Liver (tissue), 9 donors: ENCODE results near the gene SH3BGRL3. TPM values are rescaled to one million over a fixed set of nuclear protein-coding genes. Genes with fewer than 3 reads are reported as not detected.

Source experiments
- DNase-seq: peaks from one replicate; pipeline ENCODE4 v3.0.0-alpha.2; 2017; ENCODE audit warnings: low spot score
- H3K27ac ChIP-seq, 2 donors: one replicate each; pipeline ENCODE4 v1.7.0; 2013; ENCODE audit warnings: inconsistent platforms in 2 of 2, low read length in 2 of 2, control low read depth in 1 of 2, low read depth in 1 of 2, mild to moderate bottlenecking in 1 of 2
- H3K27me3 ChIP-seq, 4 donors: one replicate each; pipeline versions ENCODE4 v1.6.1 to v1.7.0; 2013; ENCODE audit warnings: low read length in 3 of 4, inconsistent platforms in 1 of 4, mild to moderate bottlenecking in 1 of 4, moderate library complexity in 1 of 4; ENCODE audit not compliant: control insufficient read depth in 4 of 4, insufficient read depth in 4 of 4
- H3K36me3 ChIP-seq, 4 donors: one replicate each; pipeline versions ENCODE4 v1.6.1 to v1.7.0; 2013; ENCODE audit warnings: low read length in 3 of 4, mild to moderate bottlenecking in 3 of 4, low read depth in 1 of 4, moderate library complexity in 1 of 4; ENCODE audit not compliant: control insufficient read depth in 4 of 4, insufficient read depth in 3 of 4
- H3K4me1 ChIP-seq, 4 donors: one replicate each; pipeline versions ENCODE4 v1.6.1 to v1.7.0; 2013; ENCODE audit warnings: low read length in 3 of 4, mild to moderate bottlenecking in 3 of 4, moderate library complexity in 1 of 4; ENCODE audit not compliant: control insufficient read depth in 4 of 4, insufficient read depth in 4 of 4
- H3K4me3 ChIP-seq, 3 donors: one replicate each; pipeline versions ENCODE4 v1.6.1 to v1.7.0; 2013; ENCODE audit warnings: low read length in 3 of 3, control low read depth in 1 of 3, low read depth in 1 of 3, mild to moderate bottlenecking in 1 of 3
- H3K9ac ChIP-seq, 2 donors: one replicate each; pipeline ENCODE4 v1.7.0; 2013; ENCODE audit warnings: low read length in 2 of 2, mild to moderate bottlenecking in 2 of 2, moderate library complexity in 2 of 2, control low read depth in 1 of 2, low read depth in 1 of 2
- H3K9me3 ChIP-seq, 4 donors: one replicate each; pipeline versions ENCODE4 v1.6.1 to v1.7.0; 2013; ENCODE audit warnings: low read length in 3 of 4; ENCODE audit not compliant: control insufficient read depth in 4 of 4
- FOXA1 ChIP-seq: IDR thresholded peaks from 2 replicates; pipeline ENCODE4 v1.6.1; 2016; ENCODE audit warnings: antibody characterized with exemption
- FOXA2 ChIP-seq: IDR thresholded peaks from 2 replicates; pipeline ENCODE4 v1.6.1; 2016; ENCODE audit warnings: antibody characterized with exemption
- GABPA ChIP-seq, 2 donors: IDR thresholded peaks in 1 of 2; conservative IDR thresholded peaks in 1 of 2; 2 replicates each; pipeline ENCODE4 v1.6.1; 2016; ENCODE audit warnings: antibody characterized with exemption in 2 of 2, mild to moderate bottlenecking in 1 of 2, moderate library complexity in 1 of 2
- HNF4A ChIP-seq, 2 donors: conservative IDR thresholded peaks; 2 replicates each; pipeline ENCODE4 v1.6.1; 2016; ENCODE audit warnings: antibody characterized with exemption in 2 of 2, mild to moderate bottlenecking in 2 of 2
- HNF4G ChIP-seq: IDR thresholded peaks from 2 replicates; pipeline ENCODE4 v1.6.1; 2016; ENCODE audit warnings: antibody characterized with exemption
- JUND ChIP-seq, 2 donors: IDR thresholded peaks; 2 replicates each; pipeline ENCODE4 v1.6.1; 2016; ENCODE audit warnings: antibody characterized with exemption in 2 of 2
- NR2F2 ChIP-seq: IDR thresholded peaks from 2 replicates; pipeline ENCODE4 v1.6.1; 2016; ENCODE audit warnings: antibody characterized with exemption
- RAD21 ChIP-seq, 2 donors: IDR thresholded peaks; 2 replicates each; pipeline ENCODE4 v1.6.1; 2016; ENCODE audit warnings: antibody characterized with exemption in 2 of 2, mild to moderate bottlenecking in 2 of 2
- RXRA ChIP-seq, 2 donors: IDR thresholded peaks; 2 replicates each; pipeline ENCODE4 v1.6.1; 2017 to 2018; ENCODE audit warnings: antibody characterized with exemption in 2 of 2, mild to moderate bottlenecking in 1 of 2
- SP1 ChIP-seq: IDR thresholded peaks from 2 replicates; pipeline ENCODE4 v1.6.1; 2018; ENCODE audit warnings: antibody characterized with exemption, mild to moderate bottlenecking
- YY1 ChIP-seq: IDR thresholded peaks from 2 replicates; pipeline ENCODE4 v1.6.1; 2016; ENCODE audit warnings: antibody characterized with exemption, mild to moderate bottlenecking
- WGBS: extraction: QIAGEN DNeasy Blood & Tissue Kit; methylation state at CpG from one replicate; pipeline ENCODE4 v1.1.7; 2013; 5-methylcytosine and 5-hydroxymethylcytosine counted together
- polyA plus RNA-seq, 2 donors: library from polyadenylated mRNA; stranded (reverse) in 1 of 2; unstranded in 1 of 2; fragments of 200-250 nt in 1 of 2; fragments of >200 nt in 1 of 2; fragmentation: Nextera tagmentation in 1 of 2; extraction: Ambion mirVana in 1 of 2; gene quantifications; one replicate each; pipeline versions ENCODE4 v1.2.1 to v1.2.3, GENCODE V29; 2013 to 2015
- total RNA-seq, 2 donors: library from RNA; depleted of rRNA; stranded (reverse); fragments of >200 nt; gene quantifications; one replicate each; pipeline ENCODE4 v1.2.3, GENCODE V29; 2014
- TF ChIP-seq, protein P1 (sequence below): IDR thresholded peaks from 2 replicates; pipeline ENCODE4 v1.6.1; 2016; ENCODE audit warnings: antibody characterized with exemption
- TF ChIP-seq, protein P2 (sequence below): IDR thresholded peaks from 2 replicates; pipeline ENCODE4 v1.6.1; 2016; ENCODE audit warnings: antibody characterized with exemption
- TF ChIP-seq, protein P3 (sequence below): fragments of 150-350 bp; IDR thresholded peaks from 2 replicates; pipeline ENCODE4 v1.5.1; 2017; ENCODE audit warnings: improper control_type of control experiment, low read depth, low read length; ENCODE audit not compliant: missing input control
- TF ChIP-seq, protein P4 (sequence below): IDR thresholded peaks from 2 replicates; pipeline ENCODE4 v1.6.1; 2016; ENCODE audit warnings: antibody characterized with exemption
- donor health status: healthy.
- donor health status: healthy.
- donor health status: healthy.
- donor health status: healthy.
- donor health status: healthy.

The SH3BGRL3 gene
- total and polyA plus RNA-seq, 4 donors, result 4.5 to 93.2 (median 23.0) TPM

DNA sequence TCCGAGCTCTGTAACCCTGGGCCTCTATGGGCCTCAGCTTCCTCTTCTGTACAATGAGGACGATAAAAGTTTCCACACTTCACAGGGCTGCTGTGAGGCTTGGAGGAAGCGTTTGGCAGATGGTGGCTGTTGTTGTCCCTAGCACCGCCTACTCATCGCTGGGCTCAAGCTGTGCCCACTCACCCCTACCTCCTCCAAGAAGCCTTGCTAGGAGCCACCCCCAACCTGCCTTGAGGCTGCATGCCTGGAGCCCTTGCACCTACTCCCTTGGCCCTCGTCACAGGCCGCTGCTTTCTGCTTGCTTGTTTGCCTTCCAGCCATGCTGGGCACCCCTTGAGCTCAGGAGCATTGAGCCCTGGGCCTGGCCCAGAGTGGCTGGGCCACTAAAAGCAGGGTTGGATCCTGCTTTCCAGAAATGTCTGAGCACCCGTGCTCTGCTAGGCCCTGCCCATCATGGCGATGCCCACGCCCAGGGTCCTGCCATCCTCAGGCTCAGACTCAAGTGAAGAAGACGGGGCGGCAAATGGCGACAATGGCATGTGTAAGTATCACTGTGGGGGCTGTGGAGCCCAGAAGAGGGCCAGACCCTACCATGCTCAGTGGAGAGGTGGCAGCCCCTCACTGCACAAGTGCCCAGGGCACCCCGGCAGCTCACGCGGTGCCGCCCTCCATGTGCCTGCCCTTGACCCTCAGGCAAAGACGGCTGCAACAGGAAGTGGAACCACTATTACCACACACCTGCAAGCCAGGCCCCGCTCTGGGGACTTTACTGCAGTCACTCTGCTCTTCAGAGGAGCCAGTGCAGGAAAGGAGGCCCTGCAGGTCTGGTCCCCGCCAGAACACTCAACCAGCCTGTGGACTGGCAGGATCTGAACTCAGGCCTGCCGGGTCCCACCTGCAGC lies 9.5 kb downstream of the SH3BGRL3 start:
- Histone ChIP-seq H3K4me1 (peaks cover 0 to 3% (median 0%) of the 10 kb centered on the region in 4 donors), H3K27ac (peak overlapping the region; percentile 43 to 71), H3K36me3 (no peaks in the 10 kb centered on the region), H3K4me3 (no peak overlapping the region), H3K27me3 (no peaks in the 10 kb centered on the region), H3K9ac (no peak overlapping the region), H3K9me3 (no peaks in the 10 kb centered on the region)
- TF ChIP-seq SP1, result no peak
- no peak for TF ChIP-seq YY1
- TF ChIP-seq RXRA (IDR thresholded peaks at IDR 0.05), result no peak
- TF ChIP-seq, protein P1, sequence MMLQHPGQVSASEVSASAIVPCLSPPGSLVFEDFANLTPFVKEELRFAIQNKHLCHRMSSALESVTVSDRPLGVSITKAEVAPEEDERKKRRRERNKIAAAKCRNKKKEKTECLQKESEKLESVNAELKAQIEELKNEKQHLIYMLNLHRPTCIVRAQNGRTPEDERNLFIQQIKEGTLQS, result no peak
- TF ChIP-seq HNF4A (conservative IDR thresholded peaks at IDR 0.05), result no peak
- no peak for TF ChIP-seq FOXA2
- 85% methylated on average over 21 of the region's 21 CpGs for WGBS
- DNase-seq, result no peak

DNA sequence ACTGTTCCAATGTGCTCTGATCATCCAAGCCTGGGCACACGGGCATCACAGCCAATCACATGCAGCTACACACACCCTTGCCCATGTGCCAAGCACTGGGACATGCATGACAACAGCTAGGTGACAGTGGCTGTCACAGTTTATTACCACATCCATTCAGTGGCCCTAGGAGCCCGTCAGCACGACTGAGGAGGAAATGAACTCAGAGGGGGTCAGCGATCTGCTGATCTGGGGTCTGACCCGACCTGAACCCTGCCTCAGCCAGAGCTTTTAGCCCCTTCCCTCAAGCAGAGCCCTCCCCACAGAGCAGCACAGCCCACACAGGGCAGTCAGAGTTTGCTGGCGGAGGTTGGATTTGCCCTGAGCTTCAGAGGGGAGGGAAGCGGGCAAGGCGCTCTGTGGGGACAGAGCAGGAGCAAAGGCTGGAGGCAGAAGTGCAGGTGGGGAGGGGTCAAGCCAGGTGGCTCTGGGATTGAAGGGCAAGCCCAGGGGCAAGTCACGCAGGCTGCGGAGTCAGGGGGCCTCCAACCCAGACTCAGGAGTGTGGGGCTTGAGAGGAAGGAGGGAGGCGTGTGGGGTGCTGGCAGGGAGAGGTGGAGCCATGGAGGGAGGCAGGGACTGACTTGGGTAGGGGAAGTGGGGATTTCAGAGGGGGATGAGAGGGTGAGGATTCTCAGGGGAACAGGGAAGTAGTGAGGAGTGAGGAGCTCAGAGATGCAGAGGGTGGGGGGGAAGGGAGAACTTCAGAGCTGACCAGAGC lies 10.4 kb downstream of the SH3BGRL3 start:
- no peak overlapping the region for H3K9ac ChIP-seq
- H3K4me3 ChIP-seq, result no peak overlapping the region
- no peaks in the 10 kb centered on the region for H3K36me3 ChIP-seq

More for the DNA sequence above, 10.4 kb downstream of the SH3BGRL3 start:
- peaks cover 0 to 3% (median 0%) of the 10 kb centered on the region in 4 donors for H3K4me1 ChIP-seq
- DNase-seq, result no peak
- no peaks in the 10 kb centered on the region for H3K27me3 ChIP-seq
- WGBS, result 75% methylated on average over 11 of the region's 11 CpGs
- TF ChIP-seq HNF4G (no peak), FOXA2 (no peak), GABPA (IDR thresholded peaks at IDR 0.05 in 1 of 2, conservative IDR thresholded peaks at IDR 0.05 in 1 of 2) (no peak), RAD21 (IDR thresholded peaks at IDR 0.05) (no peak), HNF4A (conservative IDR thresholded peaks at IDR 0.05) (no peak), YY1 (no peak), NR2F2 (no peak), RXRA (IDR thresholded peaks at IDR 0.05) (no peak), JUND (IDR thresholded peaks at IDR 0.05) (no peak), FOXA1 (no peak)
- TF ChIP-seq, protein P2, sequence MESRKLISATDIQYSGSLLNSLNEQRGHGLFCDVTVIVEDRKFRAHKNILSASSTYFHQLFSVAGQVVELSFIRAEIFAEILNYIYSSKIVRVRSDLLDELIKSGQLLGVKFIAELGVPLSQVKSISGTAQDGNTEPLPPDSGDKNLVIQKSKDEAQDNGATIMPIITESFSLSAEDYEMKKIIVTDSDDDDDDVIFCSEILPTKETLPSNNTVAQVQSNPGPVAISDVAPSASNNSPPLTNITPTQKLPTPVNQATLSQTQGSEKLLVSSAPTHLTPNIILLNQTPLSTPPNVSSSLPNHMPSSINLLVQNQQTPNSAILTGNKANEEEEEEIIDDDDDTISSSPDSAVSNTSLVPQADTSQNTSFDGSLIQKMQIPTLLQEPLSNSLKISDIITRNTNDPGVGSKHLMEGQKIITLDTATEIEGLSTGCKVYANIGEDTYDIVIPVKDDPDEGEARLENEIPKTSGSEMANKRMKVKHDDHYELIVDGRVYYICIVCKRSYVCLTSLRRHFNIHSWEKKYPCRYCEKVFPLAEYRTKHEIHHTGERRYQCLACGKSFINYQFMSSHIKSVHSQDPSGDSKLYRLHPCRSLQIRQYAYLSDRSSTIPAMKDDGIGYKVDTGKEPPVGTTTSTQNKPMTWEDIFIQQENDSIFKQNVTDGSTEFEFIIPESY, result no peak
- TF ChIP-seq, protein P3, sequence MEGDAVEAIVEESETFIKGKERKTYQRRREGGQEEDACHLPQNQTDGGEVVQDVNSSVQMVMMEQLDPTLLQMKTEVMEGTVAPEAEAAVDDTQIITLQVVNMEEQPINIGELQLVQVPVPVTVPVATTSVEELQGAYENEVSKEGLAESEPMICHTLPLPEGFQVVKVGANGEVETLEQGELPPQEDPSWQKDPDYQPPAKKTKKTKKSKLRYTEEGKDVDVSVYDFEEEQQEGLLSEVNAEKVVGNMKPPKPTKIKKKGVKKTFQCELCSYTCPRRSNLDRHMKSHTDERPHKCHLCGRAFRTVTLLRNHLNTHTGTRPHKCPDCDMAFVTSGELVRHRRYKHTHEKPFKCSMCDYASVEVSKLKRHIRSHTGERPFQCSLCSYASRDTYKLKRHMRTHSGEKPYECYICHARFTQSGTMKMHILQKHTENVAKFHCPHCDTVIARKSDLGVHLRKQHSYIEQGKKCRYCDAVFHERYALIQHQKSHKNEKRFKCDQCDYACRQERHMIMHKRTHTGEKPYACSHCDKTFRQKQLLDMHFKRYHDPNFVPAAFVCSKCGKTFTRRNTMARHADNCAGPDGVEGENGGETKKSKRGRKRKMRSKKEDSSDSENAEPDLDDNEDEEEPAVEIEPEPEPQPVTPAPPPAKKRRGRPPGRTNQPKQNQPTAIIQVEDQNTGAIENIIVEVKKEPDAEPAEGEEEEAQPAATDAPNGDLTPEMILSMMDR, result no peak
- TF ChIP-seq, protein P4, sequence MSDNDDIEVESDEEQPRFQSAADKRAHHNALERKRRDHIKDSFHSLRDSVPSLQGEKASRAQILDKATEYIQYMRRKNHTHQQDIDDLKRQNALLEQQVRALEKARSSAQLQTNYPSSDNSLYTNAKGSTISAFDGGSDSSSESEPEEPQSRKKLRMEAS, result no peak
- TF ChIP-seq, protein P1, result no peak
- H3K9me3 ChIP-seq, result no peaks in the 10 kb centered on the region
- peak overlapping the region; percentile 12 to 56 for H3K27ac ChIP-seq
